K562 (cell line): ENCODE results near the gene MXRA7. TPM values are rescaled to one million over a fixed set of nuclear protein-coding genes. Genes with fewer than 3 reads are reported as not detected.

ENCODE experiments used
- ATAC-seq: fragments of 200-7000 bp; cut with Tn5 transposase; 3 replicates; pipeline ENCODE4 v1.9.1; 2020; ENCODE audit warnings: moderate library complexity
- BruUV-seq: library from RNA; stranded (reverse); fragments of 400-500 nt; replicated peaks from 2 replicates; lab custom pipeline; 2021; lab: Mats Ljungman, UMichigan
- CTCF ChIA-PET: fragments of 300-600 bp; formaldehyde crosslinking; extraction: SDS; loops from one replicate; lab custom pipeline; 2021; ENCODE audit warnings: low intra/inter-chr PET ratio; lab: Yijun Ruan, JAX
- POLR2A ChIA-PET: fragments of 300-600, 350-650 bp; sonication (Branson Sonifier 250); formaldehyde crosslinking; extraction: SDS; loops from one replicate; lab custom pipeline; 2021; ENCODE audit warnings: antibody characterized with exemption, inconsistent platforms; lab: Yijun Ruan, JAX
- DNase-seq, 4 experiments: peaks; one replicate each; pipeline versions ENCODE4 v3.0.0 to v3.0.0-alpha.2; 2011 to 2018; ENCODE audit warnings: low spot score in 3 of 4, mixed read lengths in 3 of 4; ENCODE audit errors: extremely low read depth in 1 of 4
- FAIRE-seq: peaks from 2 replicates; lab custom pipeline; 2011; peaks lifted over from hg19 to GRCh38; lab: Jason Lieb, UNC
- H2AFZ ChIP-seq: 2 replicates; pipeline ENCODE4 v1.6.0; 2011; ENCODE audit warnings: low read depth, low read length, control low read depth, inconsistent platforms
- H3K27ac ChIP-seq: fragments of 200-600 bp; 3 replicates; pipeline ENCODE4 v1.8.0; 2011; ENCODE audit warnings: low read depth, mild to moderate bottlenecking, control low read depth, inconsistent platforms, low read length, moderate library complexity, mixed read lengths; ENCODE audit errors: extremely low read depth
- H3K27me3 ChIP-seq, 2 experiments: fragments of 300-600 bp in 1 of 2; 2 replicates in 1 of 2; 3 replicates in 1 of 2; pipeline versions ENCODE4 v1.6.0 to v1.8.0; 2011; ENCODE audit warnings: inconsistent platforms in 2 of 2, low read length in 2 of 2, mild to moderate bottlenecking in 1 of 2, mixed read lengths in 1 of 2, moderate library complexity in 1 of 2; ENCODE audit not compliant: control insufficient read depth in 2 of 2, insufficient read depth in 2 of 2
- H3K36me3 ChIP-seq: fragments of 300-600 bp; 3 replicates; pipeline ENCODE4 v1.8.0; 2011; ENCODE audit warnings: mild to moderate bottlenecking, low read length, inconsistent platforms; ENCODE audit not compliant: control insufficient read depth, insufficient read depth
- H3K4me1 ChIP-seq, 2 experiments: fragments of 200-600 bp in 1 of 2; replicated peaks in 1 of 2; 2 replicates in 1 of 2; 3 replicates in 1 of 2; pipeline versions ENCODE4 v1.5.1 to v1.8.0; 2011; ENCODE audit warnings: inconsistent platforms in 2 of 2, low read length in 2 of 2, mild to moderate bottlenecking in 1 of 2, mixed read lengths in 1 of 2, moderate library complexity in 1 of 2; ENCODE audit not compliant: control insufficient read depth in 2 of 2, insufficient read depth in 2 of 2
- H3K4me2 ChIP-seq: 2 replicates; pipeline ENCODE4 v1.6.1; 2011; ENCODE audit warnings: low read length, control low read depth, inconsistent platforms, mixed read lengths; ENCODE audit not compliant: insufficient read depth
- H3K4me3 ChIP-seq: fragments of 200-600 bp; sonication (generic), shearing (Covaris generic); 2 replicates; pipeline ENCODE4 v1.5.1; 2016; ENCODE audit warnings: control low read depth, inconsistent platforms
- H3K79me2 ChIP-seq: fragments of 200-600 bp; 3 replicates; pipeline ENCODE4 v1.8.0; 2011; ENCODE audit warnings: low read length, inconsistent platforms; ENCODE audit not compliant: control insufficient read depth, insufficient read depth
- H3K9ac ChIP-seq, 2 experiments: 2 replicates each; pipeline versions ENCODE4 v1.6.0 to v1.6.1; 2011; ENCODE audit warnings: low read depth in 2 of 2, low read length in 2 of 2, control low read depth in 1 of 2, inconsistent platforms in 1 of 2, mild to moderate bottlenecking in 1 of 2, mixed read lengths in 1 of 2; ENCODE audit not compliant: insufficient read depth in 1 of 2
- H3K9me1 ChIP-seq: one replicate; pipeline ENCODE4 v1.6.0; 2011; ENCODE audit warnings: inconsistent platforms, mild to moderate bottlenecking, low read length, moderate library complexity; ENCODE audit not compliant: control insufficient read depth, insufficient read depth
- H3K9me3 ChIP-seq: replicated peaks from 2 replicates; pipeline ENCODE4 v1.5.1; 2011; ENCODE audit warnings: low read depth, low read length, inconsistent platforms; ENCODE audit not compliant: control insufficient read depth, insufficient read depth
- H4K20me1 ChIP-seq: replicated peaks from 2 replicates; pipeline ENCODE4 v1.6.1; 2011; ENCODE audit warnings: low read length, inconsistent platforms, mixed read lengths; ENCODE audit not compliant: control insufficient read depth, insufficient read depth
- ATF7 ChIP-seq: fragments of 450-650 bp; IDR thresholded peaks from 2 replicates; pipeline ENCODE4 v1.7.1; 2014; ENCODE audit warnings: mild to moderate bottlenecking, moderate library complexity
- CHD2 ChIP-seq: IDR thresholded peaks from 2 replicates; pipeline ENCODE4 v1.6.1; 2011; ENCODE audit warnings: low read depth, low read length
- CREM ChIP-seq: IDR thresholded peaks from 2 replicates; pipeline ENCODE4 v1.6.1; 2014; ENCODE audit warnings: antibody characterized with exemption, low read depth
- HDAC1 ChIP-seq, 2 experiments: fragments of 450-650 bp; IDR thresholded peaks; 2 replicates each; pipeline ENCODE4 v1.6.1; 2016 to 2017; ENCODE audit warnings: inconsistent platforms in 1 of 2, mild to moderate bottlenecking in 1 of 2, moderate library complexity in 1 of 2
- NR2F6 ChIP-seq: fragments of 450-650 bp; formaldehyde crosslinking; IDR thresholded peaks from 2 replicates; pipeline ENCODE4 v1.4.0; 2020; ENCODE audit warnings: mild to moderate bottlenecking
- TCF7 ChIP-seq: sonication (generic); IDR thresholded peaks from 2 replicates; pipeline ENCODE4 v1.6.1; 2016; ENCODE audit warnings: antibody characterized with exemption, borderline replicate concordance
- ZFP36 ChIP-seq: fragments of 150-350 bp; IDR thresholded peaks from 2 replicates; pipeline ENCODE4 v1.6.1; 2018; ENCODE audit warnings: low read length, low read depth; ENCODE audit not compliant: partially characterized antibody
- ZNF143 ChIP-seq: sonication (generic); formaldehyde crosslinking; IDR thresholded peaks from 2 replicates; pipeline ENCODE4 v1.9.0; 2022; ENCODE audit warnings: mild to moderate bottlenecking, missing genetic modification reagents
- ZNF217 ChIP-seq: sonication (generic); formaldehyde crosslinking; IDR thresholded peaks from 2 replicates; pipeline ENCODE4 v1.8.0; 2022; ENCODE audit warnings: mild to moderate bottlenecking, missing genetic modification reagents
- ZNF24 ChIP-seq: fragments of 450-650 bp; IDR thresholded peaks from 2 replicates; pipeline ENCODE4 v1.6.1; 2016
- ZNF436 ChIP-seq: fragments of 250-450, 450-650 bp; sonication (Bioruptor Pico); formaldehyde crosslinking; IDR thresholded peaks from 2 replicates; pipeline ENCODE4 v1.7.0; 2020; ENCODE audit warnings: mild to moderate bottlenecking
- WGBS: fragments of 100-300 bp; shearing (Covaris generic); methylation state at CpG from one replicate; pipeline ENCODE4 v1.1.6; 2016; ENCODE audit warnings: low coverage, mixed read lengths; ENCODE audit not compliant: insufficient coverage; ENCODE audit errors: missing lambda C conversion rate; 5-methylcytosine and 5-hydroxymethylcytosine counted together
- in situ Hi-C: fragments of 300-500 bp; cut with MboI; formaldehyde crosslinking; loops from 4 replicates; pipeline ENCODE4 v1.15.0; 2018; ENCODE audit warnings: inconsistent platforms, mixed read lengths
- intact Hi-C: fragments of 100-400 bp; cut with micrococcal nuclease; formaldehyde crosslinking; loops from 2 replicates; pipeline ENCODE4 v1.14.2; 2022
- polyA plus RNA-seq, 8 experiments: library from polyadenylated mRNA; depleted of rRNA in 4 of 8; stranded (reverse) in 5 of 8; unstranded in 3 of 8; fragments of >200 nt; fragmentation: Nextera tagmentation in 2 of 8; fragmentation: Illumina TruSeq in 1 of 8; extraction: Ambion mirVana in 2 of 8; extraction: Trizol in 1 of 8; gene quantifications; 2 replicates each; pipeline versions ENCODE4 v1.2.1 to v1.2.3, GENCODE V29; 2011 to 2014; ENCODE audit warnings: inconsistent platforms in 1 of 8, missing spikeins in 1 of 8
- total RNA-seq, 7 experiments: library from RNA; depleted of rRNA in 6 of 7; stranded (reverse); fragments of >200 nt in 6 of 7; fragmentation: Illumina TruSeq in 2 of 7; extraction: Trizol in 2 of 7; gene quantifications; 2 replicates each; pipeline versions ENCODE4 v1.2.1 to v1.2.3, GENCODE V29; 2011 to 2021; ENCODE audit warnings: low replicate concordance in 1 of 7
- TF ChIP-seq, protein P1 (sequence below): fragments of 450-650 bp; IDR thresholded peaks from 2 replicates; pipeline ENCODE4 v1.7.0; 2016; ENCODE audit warnings: borderline replicate concordance
- TF ChIP-seq, protein P2 (sequence below), 2 experiments: fragments of 450-650 bp; conservative IDR thresholded peaks; 2 replicates each; pipeline ENCODE4 v1.6.1; 2017; ENCODE audit warnings: mild to moderate bottlenecking in 2 of 2, moderate library complexity in 2 of 2
- TF ChIP-seq, protein P3 (sequence below): fragments of 450-650 bp; IDR thresholded peaks from 2 replicates; pipeline ENCODE4 v1.6.1; 2016; ENCODE audit warnings: mild to moderate bottlenecking

MXRA7 gene
- total and polyA plus RNA-seq, 9 of the 15 experiments (the other 6 are each of a cell fraction or from before 2014, with no cell fraction given): 2.6 to 38.4 (median 14.3) TPM

DNA sequence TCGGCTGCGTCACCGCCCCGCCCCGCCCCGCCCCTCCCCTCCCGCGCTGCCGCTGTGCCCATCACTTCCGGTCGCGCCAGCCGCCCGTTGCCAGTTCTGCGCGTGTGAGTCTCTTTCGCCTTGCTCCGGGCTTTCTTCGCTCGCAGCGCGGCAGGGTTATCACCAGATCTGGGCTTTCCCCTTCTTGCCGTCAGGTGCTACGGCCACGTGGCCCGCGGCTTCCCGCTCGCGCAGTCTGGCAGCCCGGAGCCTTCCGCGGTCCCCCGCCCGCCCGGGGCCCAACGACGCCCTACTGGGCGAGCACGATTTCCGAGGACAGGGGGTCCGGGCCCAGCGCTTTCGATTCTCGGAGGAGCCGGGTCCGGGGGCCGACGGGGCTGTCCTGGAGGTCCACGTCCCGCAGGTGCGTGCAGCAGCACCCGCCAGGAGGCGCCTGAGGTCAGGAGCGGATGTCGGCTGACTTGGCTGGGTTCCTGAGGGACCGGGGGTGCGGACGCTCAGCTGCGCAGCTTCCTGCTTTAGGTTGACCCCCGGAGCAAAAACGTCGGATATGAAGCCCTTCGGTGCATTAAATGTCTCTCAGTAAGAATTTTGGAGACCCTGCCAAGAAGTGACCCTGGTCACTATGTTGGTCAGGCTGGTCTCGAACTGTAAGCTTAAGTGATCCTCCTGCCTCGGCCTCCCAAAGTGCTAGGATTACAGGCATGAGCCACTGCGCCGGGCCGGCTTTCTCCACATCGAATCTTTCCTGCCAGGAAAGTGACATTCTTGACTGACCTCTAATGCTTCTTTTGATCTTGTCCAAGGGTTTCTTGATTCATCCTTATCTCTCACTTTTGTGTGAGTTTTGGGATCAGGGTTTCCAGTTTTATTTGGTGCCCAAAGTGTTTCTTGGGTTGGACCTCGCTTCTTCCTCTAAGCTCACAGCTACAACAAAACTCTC, 16.3 kb upstream of the MXRA7 start, which contains the start of gene METTL23 (continued):
- TF ChIP-seq, protein P1, sequence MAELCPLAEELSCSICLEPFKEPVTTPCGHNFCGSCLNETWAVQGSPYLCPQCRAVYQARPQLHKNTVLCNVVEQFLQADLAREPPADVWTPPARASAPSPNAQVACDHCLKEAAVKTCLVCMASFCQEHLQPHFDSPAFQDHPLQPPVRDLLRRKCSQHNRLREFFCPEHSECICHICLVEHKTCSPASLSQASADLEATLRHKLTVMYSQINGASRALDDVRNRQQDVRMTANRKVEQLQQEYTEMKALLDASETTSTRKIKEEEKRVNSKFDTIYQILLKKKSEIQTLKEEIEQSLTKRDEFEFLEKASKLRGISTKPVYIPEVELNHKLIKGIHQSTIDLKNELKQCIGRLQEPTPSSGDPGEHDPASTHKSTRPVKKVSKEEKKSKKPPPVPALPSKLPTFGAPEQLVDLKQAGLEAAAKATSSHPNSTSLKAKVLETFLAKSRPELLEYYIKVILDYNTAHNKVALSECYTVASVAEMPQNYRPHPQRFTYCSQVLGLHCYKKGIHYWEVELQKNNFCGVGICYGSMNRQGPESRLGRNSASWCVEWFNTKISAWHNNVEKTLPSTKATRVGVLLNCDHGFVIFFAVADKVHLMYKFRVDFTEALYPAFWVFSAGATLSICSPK: no peak
- TF ChIP-seq HDAC1 (IDR thresholded peaks at IDR 0.05): peak in 1 of 2 experiments; percentile 79; a peak in 2 of 4 replicates
- TF ChIP-seq CREM: no peak
- no peak for TF ChIP-seq ZNF24

GRCh38 chr17:76726231-76726775, 15.5 kb upstream of the MXRA7 start, which contains the start of gene JMJD6:
TSS of gene JMJD6 (minus strand) at chr17:76726606. CDS start at chr17:76726475, 131 bp downstream.
- H3K79me2 ChIP-seq: peaks cover 74% of the 10 kb centered on the region
- peak; percentile 92 for ATAC-seq
- in situ Hi-C loops (no loop called here), intact Hi-C loops (loop anchor here (5.0 kb wide), 1 partner anchor 84 kb away; the partner anchor contains the start of gene ST6GALNAC1)
- peak within 1 kb of the TSS; percentile 96 for H3K27ac ChIP-seq
- FAIRE-seq: peak; percentile 85
- no peaks in the 10 kb centered on the region; the same call in 1 of the 2 replicates for H3K9me3 ChIP-seq
- no peaks in the 10 kb centered on the region for H3K27me3 ChIP-seq
- H3K36me3 ChIP-seq: peaks cover 52% of the 10 kb centered on the region
- CTCF ChIA-PET: interaction anchor here (0.6 kb wide), 1 partner anchor 38 kb away, joined by 3 read pairs; no protein-coding TSS in a partner anchor
- peak within 1 kb of the TSS; percentile 91 to 99 for H3K9ac ChIP-seq
- peaks cover 17 to 40% of the 10 kb centered on the region in 2 experiments; a peak in 4 of 5 replicates for H3K4me1 ChIP-seq
- POLR2A ChIA-PET: interaction anchor here (0.6 to 5.1 kb wide), 9 partner anchors 9 to 181 kb away, joined by 3 to 75 read pairs (median 5); partner anchors contain the start of genes MFSD11, MXRA7 and SRSF2
- WGBS: 0% methylated on average over 42 of the region's 60 CpGs
- peak within 1 kb of the TSS; percentile 85 for H2AFZ ChIP-seq
- peaks cover 8% of the 10 kb centered on the region; the same call in 1 of the 2 replicates for H4K20me1 ChIP-seq
- peak within 1 kb of the TSS; percentile 88 for H3K4me2 ChIP-seq
- peak within 1 kb of the TSS; percentile 82 for H3K4me3 ChIP-seq
- peak; percentile 87 to 98 (median 92) for DNase-seq
- no peaks in the 10 kb centered on the region for H3K9me1 ChIP-seq
- TSS peak; percentile 46 for BruUV-seq
- TF ChIP-seq ZFP36 (no peak), ZNF143 (CRISPR knock-in tag) (no peak), ZNF436 (no peak), ATF7 (peak; percentile 41), NR2F6 (CRISPR knock-in tag) (no peak), CHD2 (peak; percentile 77), ZNF217 (no peak), TCF7 (no peak)
- TF ChIP-seq, protein P2, sequence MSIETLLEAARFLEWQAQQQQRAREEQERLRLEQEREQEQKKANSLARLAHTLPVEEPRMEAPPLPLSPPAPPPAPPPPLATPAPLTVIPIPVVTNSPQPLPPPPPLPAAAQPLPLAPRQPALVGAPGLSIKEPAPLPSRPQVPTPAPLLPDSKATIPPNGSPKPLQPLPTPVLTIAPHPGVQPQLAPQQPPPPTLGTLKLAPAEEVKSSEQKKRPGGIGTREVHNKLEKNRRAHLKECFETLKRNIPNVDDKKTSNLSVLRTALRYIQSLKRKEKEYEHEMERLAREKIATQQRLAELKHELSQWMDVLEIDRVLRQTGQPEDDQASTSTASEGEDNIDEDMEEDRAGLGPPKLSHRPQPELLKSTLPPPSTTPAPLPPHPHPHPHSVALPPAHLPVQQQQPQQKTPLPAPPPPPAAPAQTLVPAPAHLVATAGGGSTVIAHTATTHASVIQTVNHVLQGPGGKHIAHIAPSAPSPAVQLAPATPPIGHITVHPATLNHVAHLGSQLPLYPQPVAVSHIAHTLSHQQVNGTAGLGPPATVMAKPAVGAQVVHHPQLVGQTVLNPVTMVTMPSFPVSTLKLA (conservative IDR thresholded peaks at IDR 0.05): no peak
- TF ChIP-seq, protein P3, sequence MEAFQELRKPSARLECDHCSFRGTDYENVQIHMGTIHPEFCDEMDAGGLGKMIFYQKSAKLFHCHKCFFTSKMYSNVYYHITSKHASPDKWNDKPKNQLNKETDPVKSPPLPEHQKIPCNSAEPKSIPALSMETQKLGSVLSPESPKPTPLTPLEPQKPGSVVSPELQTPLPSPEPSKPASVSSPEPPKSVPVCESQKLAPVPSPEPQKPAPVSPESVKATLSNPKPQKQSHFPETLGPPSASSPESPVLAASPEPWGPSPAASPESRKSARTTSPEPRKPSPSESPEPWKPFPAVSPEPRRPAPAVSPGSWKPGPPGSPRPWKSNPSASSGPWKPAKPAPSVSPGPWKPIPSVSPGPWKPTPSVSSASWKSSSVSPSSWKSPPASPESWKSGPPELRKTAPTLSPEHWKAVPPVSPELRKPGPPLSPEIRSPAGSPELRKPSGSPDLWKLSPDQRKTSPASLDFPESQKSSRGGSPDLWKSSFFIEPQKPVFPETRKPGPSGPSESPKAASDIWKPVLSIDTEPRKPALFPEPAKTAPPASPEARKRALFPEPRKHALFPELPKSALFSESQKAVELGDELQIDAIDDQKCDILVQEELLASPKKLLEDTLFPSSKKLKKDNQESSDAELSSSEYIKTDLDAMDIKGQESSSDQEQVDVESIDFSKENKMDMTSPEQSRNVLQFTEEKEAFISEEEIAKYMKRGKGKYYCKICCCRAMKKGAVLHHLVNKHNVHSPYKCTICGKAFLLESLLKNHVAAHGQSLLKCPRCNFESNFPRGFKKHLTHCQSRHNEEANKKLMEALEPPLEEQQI: no peak
